IMR-90 (cell line): Measurements from ENCODE around the gene DYSF. TPM values are rescaled to one million over a fixed set of nuclear protein-coding genes. Genes with fewer than 3 reads are reported as not detected.

Experiments
- ATAC-seq: fragments of 200-7000 bp; cut with Tn5 transposase; 2 replicates; pipeline ENCODE4 v1.9.1; 2020; ENCODE audit warnings: low read depth, mild to moderate bottlenecking, moderate library complexity
- BruUV-seq: library from RNA; stranded (reverse); fragments of 400-500 nt; replicated peaks from 2 replicates; lab custom pipeline; 2021; lab: Mats Ljungman, UMichigan
- CTCF ChIA-PET: fragments of 300-600 bp; formaldehyde crosslinking; extraction: SDS; loops from one replicate; lab custom pipeline; 2021; ENCODE audit warnings: antibody characterized with exemption; lab: Yijun Ruan, JAX
- POLR2A ChIA-PET: fragments of 300-600 bp; sonication (Branson Sonifier 250); formaldehyde crosslinking; loops from one replicate; lab custom pipeline; 2022; ENCODE audit warnings: antibody characterized with exemption; ENCODE audit not compliant: unreplicated experiment; lab: Charles Lee
- DNase-seq: peaks from one replicate; pipeline ENCODE4 v3.0.0; 2013
- H2AFZ ChIP-seq: replicated peaks from 2 replicates; pipeline ENCODE3; 2013; ENCODE audit warnings: low read length, mild to moderate bottlenecking; ENCODE audit not compliant: poor library complexity
- H2AK5ac ChIP-seq: 2 replicates; pipeline ENCODE4 v1.6.1; 2013; ENCODE audit warnings: low read depth, low read length, inconsistent platforms
- H2AK9ac ChIP-seq: replicated peaks from 2 replicates; pipeline ENCODE3; 2013; ENCODE audit warnings: mild to moderate bottlenecking, low read depth, low read length, moderate library complexity; ENCODE audit not compliant: poor library complexity
- H2BK120ac ChIP-seq: 2 replicates; pipeline ENCODE4 v1.6.1; 2013; ENCODE audit warnings: low read depth, low read length, inconsistent platforms
- H2BK15ac ChIP-seq: 3 replicates; pipeline ENCODE4 v1.6.1; 2013; ENCODE audit warnings: low read depth, low read length, inconsistent platforms
- H2BK20ac ChIP-seq: 2 replicates; pipeline ENCODE4 v1.6.1; 2013; ENCODE audit warnings: low read depth, mild to moderate bottlenecking, inconsistent platforms, low read length, moderate library complexity
- H2BK5ac ChIP-seq: 2 replicates; pipeline ENCODE4 v1.6.1; 2013; ENCODE audit warnings: mild to moderate bottlenecking, low read depth, low read length, inconsistent platforms; ENCODE audit not compliant: poor library complexity, severe bottlenecking
- H3K14ac ChIP-seq: replicated peaks from 2 replicates; pipeline ENCODE4 v1.6.1; 2013; ENCODE audit warnings: low read depth, low read length, inconsistent platforms
- H3K18ac ChIP-seq: 2 replicates; pipeline ENCODE4 v1.6.1; 2013; ENCODE audit warnings: low read depth, low read length, control low read depth
- H3K23ac ChIP-seq: 2 replicates; pipeline ENCODE4 v1.6.1; 2013; ENCODE audit warnings: low read depth, low read length, inconsistent platforms
- H3K27ac ChIP-seq: 2 replicates; pipeline ENCODE4 v1.5.1; 2013; ENCODE audit warnings: mild to moderate bottlenecking, control low read depth, low read length; ENCODE audit not compliant: insufficient read depth
- H3K27me3 ChIP-seq: 2 replicates; pipeline ENCODE4 v1.6.1; 2013; ENCODE audit warnings: low read length; ENCODE audit not compliant: control insufficient read depth, insufficient read depth
- H3K36me3 ChIP-seq: 2 replicates; pipeline ENCODE4 v1.6.1; 2013; ENCODE audit warnings: low read length, mixed read lengths; ENCODE audit not compliant: control insufficient read depth, insufficient read depth
- H3K4ac ChIP-seq: 2 replicates; pipeline ENCODE4 v1.6.1; 2013; ENCODE audit warnings: low read depth, low read length, inconsistent platforms
- H3K4me1 ChIP-seq: 2 replicates; pipeline ENCODE4 v1.6.1; 2013; ENCODE audit warnings: low read length, mixed read lengths; ENCODE audit not compliant: control insufficient read depth, insufficient read depth
- H3K4me2 ChIP-seq: 2 replicates; pipeline ENCODE4 v1.6.1; 2013; ENCODE audit warnings: low read depth, mild to moderate bottlenecking, control low read depth, low read length, moderate library complexity
- H3K4me3 ChIP-seq: 2 replicates; pipeline ENCODE4 v1.5.1; 2013; ENCODE audit warnings: low read depth, mild to moderate bottlenecking, control low read depth, low read length, moderate library complexity; ENCODE audit not compliant: insufficient read depth
- H3K56ac ChIP-seq: 2 replicates; pipeline ENCODE4 v1.6.1; 2013; ENCODE audit warnings: low read length, inconsistent platforms; ENCODE audit not compliant: insufficient read depth; ENCODE audit errors: extremely low read depth
- H3K79me1 ChIP-seq, 2 experiments: 2 replicates each; pipeline ENCODE4 v1.6.1; 2013; ENCODE audit warnings: low read length in 2 of 2, inconsistent platforms in 1 of 2, low read depth in 1 of 2
- H3K9ac ChIP-seq: 2 replicates; pipeline ENCODE4 v1.6.1; 2013; ENCODE audit warnings: low read depth, low read length, control low read depth
- H3K9me1 ChIP-seq: 2 replicates; pipeline ENCODE4 v1.6.1; 2013; ENCODE audit warnings: low read length, inconsistent platforms; ENCODE audit not compliant: insufficient read depth
- H3K9me3 ChIP-seq: 2 replicates; pipeline ENCODE4 v1.6.1; 2013; ENCODE audit warnings: low read length; ENCODE audit not compliant: control insufficient read depth, insufficient read depth
- H4K20me1 ChIP-seq: 2 replicates; pipeline ENCODE4 v1.6.1; 2013; ENCODE audit warnings: low read length, inconsistent platforms; ENCODE audit not compliant: insufficient read depth
- H4K5ac ChIP-seq: 2 replicates; pipeline ENCODE4 v1.6.1; 2013; ENCODE audit warnings: mild to moderate bottlenecking, low read depth, low read length, control low read depth
- H4K8ac ChIP-seq, 2 experiments: 2 replicates each; pipeline ENCODE4 v1.6.1; 2013; ENCODE audit warnings: low read depth in 2 of 2, low read length in 2 of 2, control low read depth in 1 of 2, inconsistent platforms in 1 of 2
- H4K91ac ChIP-seq: 2 replicates; pipeline ENCODE4 v1.6.1; 2013; ENCODE audit warnings: low read depth, low read length, inconsistent platforms; ENCODE audit not compliant: insufficient read depth
- BHLHE40 ChIP-seq: fragments of 150-350 bp; IDR thresholded peaks from 2 replicates; pipeline ENCODE4 v1.6.1; 2016; ENCODE audit warnings: mild to moderate bottlenecking, low read depth, low read length
- CEBPB ChIP-seq: IDR thresholded peaks from 2 replicates; pipeline ENCODE4 v1.6.1; 2012; ENCODE audit warnings: low read depth, low read length, improper control_type of control experiment
- MAZ ChIP-seq: IDR thresholded peaks from 2 replicates; pipeline ENCODE4 v1.6.1; 2012; ENCODE audit warnings: low read depth, mild to moderate bottlenecking, low read length, improper control_type of control experiment, moderate library complexity, borderline replicate concordance
- MXI1 ChIP-seq: IDR thresholded peaks from 2 replicates; pipeline ENCODE4 v1.6.1; 2012; ENCODE audit warnings: low read depth, mild to moderate bottlenecking, low read length, moderate library complexity, borderline replicate concordance
- POLR2A ChIP-seq: IDR thresholded peaks from 2 replicates; pipeline ENCODE4 v1.6.1; 2012; ENCODE audit warnings: mild to moderate bottlenecking, low read depth, low read length
- RAD21 ChIP-seq: IDR thresholded peaks from 2 replicates; pipeline ENCODE4 v1.6.1; 2012; ENCODE audit warnings: low read length, improper control_type of control experiment
- SMC3 ChIP-seq: fragments of 150-350 bp; IDR thresholded peaks from 2 replicates; pipeline ENCODE4 v1.6.1; 2016; ENCODE audit warnings: low read depth, mild to moderate bottlenecking, antibody characterized with exemption, low read length, moderate library complexity
- WGBS, 2 experiments: methylation state at CpG; one replicate each; pipeline versions ENCODE4 v1.1.5 to v1.1.7; 2013; ENCODE audit warnings: missing lambda C conversion rate in 2 of 2; ENCODE audit not compliant: insufficient read length in 1 of 2; ENCODE audit errors: extremely low coverage in 2 of 2; 5-methylcytosine and 5-hydroxymethylcytosine counted together
- dilution Hi-C: fragments of 300-500 bp; cut with HindIII; formaldehyde crosslinking; loops from one replicate; pipeline ENCODE4 v1.14.3; 2018; ENCODE audit warnings: low sequenced_read_pairs; ENCODE audit not compliant: unreplicated experiment
- in situ Hi-C: fragments of 300-500 bp; cut with MboI; formaldehyde crosslinking; loops from 3 replicates; pipeline ENCODE4 v1.14.3; 2019; ENCODE audit warnings: low sequenced_read_pairs, inconsistent platforms, mixed read lengths
- intact Hi-C: fragments of 100-400 bp; cut with micrococcal nuclease; formaldehyde crosslinking; loops from 2 replicates; pipeline ENCODE4 v1.10.0; 2022
- polyA plus RNA-seq, 3 experiments: library from polyadenylated mRNA; depleted of rRNA; stranded (reverse); fragments of >200 nt; gene quantifications; 2 replicates each; pipeline ENCODE4 v1.2.3, GENCODE V29; 2012; ENCODE audit warnings: low replicate concordance in 1 of 3
- total RNA-seq: library from RNA; depleted of rRNA; stranded (reverse); fragments of >200 nt; gene quantifications from 2 replicates; pipeline ENCODE4 v1.2.3, GENCODE V29; 2012
- TF ChIP-seq, protein P1 (sequence below): fragments of 150-350 bp; IDR thresholded peaks from 2 replicates; pipeline ENCODE4 v1.6.1; 2016; ENCODE audit warnings: low read depth, mild to moderate bottlenecking, low read length, moderate library complexity, borderline replicate concordance
- TF ChIP-seq, protein P2 (sequence below): fragments of 150-350 bp; IDR thresholded peaks from 2 replicates; pipeline ENCODE4 v1.6.1; 2017; ENCODE audit warnings: mild to moderate bottlenecking, antibody characterized with exemption, low read length, low read depth

DYSF gene
- total and polyA plus RNA-seq, 2 of the 4 experiments (the other 2 are of a cell fraction) = 0.09 to 0.18 TPM

DNA sequence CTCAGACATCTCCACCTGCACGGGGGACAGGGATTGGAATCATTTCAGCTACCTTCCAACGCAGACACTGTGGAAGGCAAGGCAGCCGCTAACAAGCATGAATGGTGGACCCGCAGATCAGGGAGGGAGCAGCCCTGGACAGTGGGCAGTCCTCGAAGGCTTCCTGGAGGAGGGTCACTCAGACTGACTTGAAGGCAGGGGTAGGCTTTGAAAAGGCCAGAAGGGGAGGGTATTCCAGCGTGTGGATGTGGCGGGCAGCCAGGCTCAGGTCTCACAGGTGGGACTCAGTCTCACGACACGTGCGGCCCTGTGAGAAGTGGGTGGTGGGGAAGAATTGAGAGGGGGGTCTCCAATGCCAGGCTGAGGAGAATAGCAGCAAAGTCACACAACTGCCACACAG, 29.9 kb downstream of the DYSF start:
- Histone ChIP-seq H2AK9ac (no peak overlapping the region), H3K56ac (no peak overlapping the region), H3K14ac (no peak overlapping the region), H3K4me3 (no peak overlapping the region), H3K27ac (no peak overlapping the region), H3K27me3 (peaks cover 43% of the 10 kb centered on the region), H2BK120ac (no peak overlapping the region), H2BK20ac (no peak overlapping the region), H4K20me1 (no peaks in the 10 kb centered on the region), H2BK15ac (no peak overlapping the region), H4K5ac (no peak overlapping the region), H3K36me3 (no peaks in the 10 kb centered on the region), H2BK5ac (no peak overlapping the region), H3K9me1 (no peaks in the 10 kb centered on the region), H2AFZ (peak overlapping the region; percentile 21), H4K91ac (no peak overlapping the region), H3K9me3 (no peaks in the 10 kb centered on the region), H3K79me1 (no peaks in the 10 kb centered on the region), H3K4me2 (no peak overlapping the region), H2AK5ac (no peak overlapping the region), H3K18ac (no peak overlapping the region), H3K4me1 (no peaks in the 10 kb centered on the region), H3K23ac (no peak overlapping the region), H3K9ac (no peak overlapping the region), H3K4ac (no peak overlapping the region), H4K8ac (no peak overlapping the region)
- no peak for DNase-seq
- no peak for ATAC-seq
- no TSS peak for BruUV-seq
- intact Hi-C loops (no loop called here), dilution Hi-C loops (no loop called here), in situ Hi-C loops (no loop called here)
- POLR2A ChIA-PET = no interaction called here
- no peak for TF ChIP-seq RAD21
- no peak for TF ChIP-seq MXI1
- TF ChIP-seq, protein P1, sequence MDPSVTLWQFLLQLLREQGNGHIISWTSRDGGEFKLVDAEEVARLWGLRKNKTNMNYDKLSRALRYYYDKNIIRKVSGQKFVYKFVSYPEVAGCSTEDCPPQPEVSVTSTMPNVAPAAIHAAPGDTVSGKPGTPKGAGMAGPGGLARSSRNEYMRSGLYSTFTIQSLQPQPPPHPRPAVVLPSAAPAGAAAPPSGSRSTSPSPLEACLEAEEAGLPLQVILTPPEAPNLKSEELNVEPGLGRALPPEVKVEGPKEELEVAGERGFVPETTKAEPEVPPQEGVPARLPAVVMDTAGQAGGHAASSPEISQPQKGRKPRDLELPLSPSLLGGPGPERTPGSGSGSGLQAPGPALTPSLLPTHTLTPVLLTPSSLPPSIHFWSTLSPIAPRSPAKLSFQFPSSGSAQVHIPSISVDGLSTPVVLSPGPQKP = no peak
- no peak for TF ChIP-seq POLR2A
- TF ChIP-seq MAZ = no peak
- TF ChIP-seq CEBPB = no peak
- TF ChIP-seq, protein P2, sequence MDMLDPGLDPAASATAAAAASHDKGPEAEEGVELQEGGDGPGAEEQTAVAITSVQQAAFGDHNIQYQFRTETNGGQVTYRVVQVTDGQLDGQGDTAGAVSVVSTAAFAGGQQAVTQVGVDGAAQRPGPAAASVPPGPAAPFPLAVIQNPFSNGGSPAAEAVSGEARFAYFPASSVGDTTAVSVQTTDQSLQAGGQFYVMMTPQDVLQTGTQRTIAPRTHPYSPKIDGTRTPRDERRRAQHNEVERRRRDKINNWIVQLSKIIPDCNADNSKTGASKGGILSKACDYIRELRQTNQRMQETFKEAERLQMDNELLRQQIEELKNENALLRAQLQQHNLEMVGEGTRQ = no peak
- TF ChIP-seq BHLHE40 = no peak
- TF ChIP-seq SMC3 = no peak
- CTCF ChIA-PET = no interaction called here
- WGBS, 2 experiments = 38% methylated on average over 2 of the region's 10 CpGs; no CpG with 5 or more reads in 1 of the 2 experiments
